Kidney (tissue), 14 donors: ENCODE data around the gene CMIP. TPM values are rescaled to one million over a fixed set of nuclear protein-coding genes. Genes with fewer than 3 reads are reported as not detected.
A peak's percentile ranks its signal among the peaks of the same experiment; 100 is the strongest.

Experiments used
- DNase-seq, 5 donors: peaks; one replicate each; pipeline ENCODE4 v3.0.0-alpha.2; 2013 to 2020
- FAIRE-seq: peaks from 2 replicates; lab custom pipeline; 2012; peaks lifted over from hg19 to GRCh38; lab: Jason Lieb, UNC
- H3K27ac ChIP-seq, 2 donors: one replicate each; pipeline ENCODE4 v1.7.0; 2013; ENCODE audit warnings: low read depth in 2 of 2, low read length in 2 of 2, inconsistent platforms in 1 of 2
- H3K27me3 ChIP-seq: one replicate; pipeline ENCODE4 v1.7.1; 2013; ENCODE audit warnings: low read length, inconsistent platforms; ENCODE audit not compliant: control insufficient read depth, insufficient read depth
- H3K36me3 ChIP-seq, 3 donors: one replicate each; pipeline versions ENCODE4 v1.7.0 to v1.7.1; 2013; ENCODE audit warnings: low read length in 3 of 3, control low read depth in 1 of 3, inconsistent platforms in 1 of 3; ENCODE audit not compliant: insufficient read depth in 3 of 3, control insufficient read depth in 2 of 3
- H3K4me1 ChIP-seq, 3 donors: one replicate each; pipeline versions ENCODE4 v1.7.0 to v1.7.1; 2013; ENCODE audit warnings: low read length in 3 of 3, inconsistent platforms in 1 of 3, low read depth in 1 of 3; ENCODE audit not compliant: control insufficient read depth in 2 of 3, insufficient read depth in 2 of 3
- H3K4me3 ChIP-seq, 3 donors: one replicate each; pipeline versions ENCODE4 v1.7.0 to v1.8.1; 2013; ENCODE audit warnings: low read length in 3 of 3, control low read depth in 1 of 3, inconsistent platforms in 1 of 3
- H3K9ac ChIP-seq, 3 donors: one replicate each; pipeline versions ENCODE4 v1.7.0 to v1.7.1; 2013; ENCODE audit warnings: low read length in 3 of 3, control low read depth in 1 of 3, inconsistent platforms in 1 of 3
- H3K9me3 ChIP-seq, 3 donors: one replicate each; pipeline versions ENCODE4 v1.7.0 to v1.7.1; 2013; ENCODE audit warnings: low read length in 3 of 3, control low read depth in 1 of 3, inconsistent platforms in 1 of 3; ENCODE audit not compliant: control insufficient read depth in 2 of 3, insufficient read depth in 1 of 3
- CTCF ChIP-seq: IDR thresholded peaks from 3 replicates; pipeline ENCODE4 v1.5.1; 2012; ENCODE audit warnings: mild to moderate bottlenecking, moderate library complexity, borderline replicate concordance; ENCODE audit not compliant: insufficient read depth; ENCODE audit errors: extremely low read depth
- intact Hi-C: fragments of 100-400 bp; cut with DNase I; formaldehyde crosslinking; loops from one replicate; pipeline ENCODE4 v1.11.1; 2022
- polyA plus RNA-seq: library from polyadenylated mRNA; stranded (reverse); fragments of 350-450 nt; fragmentation: Illumina TruSeq; extraction: RNeasy Lipid Tissue Mini Kit (QIAGEN cat#74804); gene quantifications from one replicate; pipeline ENCODE4 v1.2.3, GENCODE V29; 2014; ENCODE audit warnings: low read depth, low replicate concordance; ENCODE audit not compliant: insufficient read depth
- total RNA-seq: library from RNA; stranded (reverse); fragmentation: NEBNext Ultra II Directional; extraction: Animal tissue kit (Norgen Biotek cat#: 25700); gene quantifications from one replicate; pipeline ENCODE4 v1.2.1, GENCODE V29; 2021
- donor health status: control.
- donor health status: control.
- donor health status: control.
- donor health status: control.
- donor health status: control.
- donor health status: DM: yes; HTN: yes; CAD: no.
- donor health status: Normal renal cell carcinoma (clear cell type).

The CMIP gene
- total and polyA plus RNA-seq, 2 donors from 2014 or later: 16.6 to 65.7 TPM

DNA sequence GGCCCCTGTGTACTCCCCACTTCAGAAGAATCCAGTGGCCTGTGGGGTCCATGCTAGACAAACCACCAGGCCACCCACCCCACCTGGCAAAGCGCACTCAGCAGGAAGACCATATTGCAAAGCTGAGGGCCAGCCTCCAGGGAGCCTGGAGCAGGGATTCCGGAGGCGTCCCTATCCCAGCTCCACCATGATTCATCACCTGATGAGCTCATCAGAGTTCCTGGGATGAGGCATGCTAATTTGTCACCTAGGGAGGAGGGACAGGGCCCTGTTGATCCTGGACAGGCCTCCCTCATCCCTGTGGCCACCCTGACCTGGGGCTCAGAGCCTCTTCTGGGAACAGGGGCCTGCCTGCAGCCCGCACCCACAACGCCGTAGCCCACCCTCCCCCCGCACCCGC is 202.9 kb downstream of the CMIP start:
- Histone ChIP-seq H3K27ac (no peak overlapping the region), H3K36me3 (peaks cover 0 to 3% (median 0%) of the 10 kb centered on the region in 3 donors), H3K9me3 (no peaks in the 10 kb centered on the region), H3K27me3 (no peaks in the 10 kb centered on the region), H3K9ac (no peak overlapping the region), H3K4me1 (peaks cover 8 to 14% (median 11%) of the 10 kb centered on the region in 3 donors), H3K4me3 (no peak overlapping the region)
- intact Hi-C loops: no loop called here
- FAIRE-seq (no peak), DNase-seq (peak in 1 of 5 donors; percentile 46)
- TF ChIP-seq CTCF: no peak

- Histone ChIP-seq H3K9ac (no peak overlapping the region), H3K36me3 (peaks cover 0 to 4% (median 0%) of the 10 kb centered on the region in 3 donors), H3K4me1 (peaks cover 9 to 19% (median 11%) of the 10 kb centered on the region in 3 donors), H3K27me3 (no peaks in the 10 kb centered on the region), H3K4me3 (no peak overlapping the region), H3K27ac (peak overlapping the region in 1 of 2 donors; percentile 38), H3K9me3 (no peaks in the 10 kb centered on the region)
- intact Hi-C loops: no loop called here
- FAIRE-seq (no peak), DNase-seq (no peak)
- TF ChIP-seq CTCF: no peak
Observed at GRCh38 chr16:81649561-81650184, 205.1 kb downstream of the CMIP start.

DNA sequence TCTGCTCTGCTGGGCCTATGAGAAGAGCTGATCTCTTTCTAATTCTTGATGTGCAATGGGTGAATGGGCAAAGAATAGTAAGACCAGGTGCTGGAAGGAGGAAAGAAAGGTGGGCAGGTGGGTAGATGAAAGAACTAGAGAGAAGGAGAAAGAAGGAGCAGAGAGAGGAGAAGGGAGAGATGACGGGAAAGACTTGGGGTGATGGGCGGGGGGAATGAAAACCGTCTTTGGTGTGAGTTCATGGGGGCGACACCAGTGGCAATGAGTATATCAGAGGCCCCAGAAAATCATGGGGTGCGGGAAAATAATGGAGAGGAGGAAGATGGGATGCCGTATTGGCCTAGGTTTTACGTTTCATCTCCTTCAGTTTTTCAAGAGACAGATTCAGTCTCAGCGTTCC is 205.7 kb downstream of the CMIP start:
- H3K27ac ChIP-seq: peak overlapping the region; percentile 77 to 80

More for the DNA sequence above, 205.7 kb downstream of the CMIP start:
- intact Hi-C loops: no loop called here
- H3K27me3 ChIP-seq: no peaks in the 10 kb centered on the region
- no peak for FAIRE-seq
- peaks cover 11 to 20% (median 11%) of the 10 kb centered on the region in 3 donors for H3K4me1 ChIP-seq
- DNase-seq: no peak
- peak overlapping the region in 1 of 3 donors; percentile 66 for H3K9ac ChIP-seq
- no peak for TF ChIP-seq CTCF
- H3K4me3 ChIP-seq: no peak overlapping the region
- H3K9me3 ChIP-seq: no peaks in the 10 kb centered on the region
- peaks cover 0 to 4% (median 0%) of the 10 kb centered on the region in 3 donors for H3K36me3 ChIP-seq
